ENCODE results near the gene WDR6. TPM values are rescaled to one million over a fixed set of nuclear protein-coding genes. Genes with fewer than 3 reads are reported as not detected.

Gene WDR6
- total RNA-seq, 1 donor from 2014 or later: 409 TPM

DNA sequence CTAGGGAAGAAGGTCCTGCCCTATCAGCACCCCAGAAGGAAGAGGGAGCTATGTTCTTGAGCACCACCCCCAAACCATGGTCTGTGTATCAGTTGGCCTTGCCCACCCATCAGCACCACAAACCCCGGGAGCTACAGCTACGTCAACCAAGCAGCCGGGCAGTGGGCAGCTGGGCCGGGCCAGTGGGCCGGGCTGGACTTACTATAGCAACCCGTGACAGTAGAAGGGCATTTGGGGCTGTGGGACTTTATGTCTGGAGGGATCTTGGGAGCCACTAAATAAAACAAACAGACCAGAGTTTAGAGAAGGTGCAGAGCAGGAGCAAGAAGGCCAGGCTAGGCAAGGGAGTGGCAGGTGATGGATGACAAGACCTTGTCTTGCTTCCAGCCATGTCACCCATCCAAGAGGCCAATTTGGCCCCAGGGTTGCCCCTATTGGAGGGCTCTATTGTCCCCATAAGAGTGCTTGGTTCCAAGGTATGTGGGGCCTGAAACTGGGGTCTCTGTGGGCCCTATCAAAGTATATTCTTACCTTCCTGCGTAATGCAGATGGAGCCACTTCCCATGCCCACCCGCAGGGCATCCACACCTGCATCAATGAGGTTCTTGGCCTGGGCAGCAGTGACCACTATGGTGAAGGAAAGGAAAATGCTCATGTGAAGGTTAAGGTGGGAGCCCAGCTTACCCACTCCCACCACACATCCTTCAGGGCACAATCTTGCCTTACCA, 18.8 kb downstream of the WDR6 start:
- no peak overlapping the region for H3K4me3 Mint-ChIP-seq
- no peaks in the 10 kb centered on the region for H3K9me3 Mint-ChIP-seq
- no peaks in the 10 kb centered on the region for H3K27me3 Mint-ChIP-seq (ENCODE audit: low read depth)
- H3K4me1 Mint-ChIP-seq: peaks cover 33% of the 10 kb centered on the region
- TF ChIP-seq, protein P1, sequence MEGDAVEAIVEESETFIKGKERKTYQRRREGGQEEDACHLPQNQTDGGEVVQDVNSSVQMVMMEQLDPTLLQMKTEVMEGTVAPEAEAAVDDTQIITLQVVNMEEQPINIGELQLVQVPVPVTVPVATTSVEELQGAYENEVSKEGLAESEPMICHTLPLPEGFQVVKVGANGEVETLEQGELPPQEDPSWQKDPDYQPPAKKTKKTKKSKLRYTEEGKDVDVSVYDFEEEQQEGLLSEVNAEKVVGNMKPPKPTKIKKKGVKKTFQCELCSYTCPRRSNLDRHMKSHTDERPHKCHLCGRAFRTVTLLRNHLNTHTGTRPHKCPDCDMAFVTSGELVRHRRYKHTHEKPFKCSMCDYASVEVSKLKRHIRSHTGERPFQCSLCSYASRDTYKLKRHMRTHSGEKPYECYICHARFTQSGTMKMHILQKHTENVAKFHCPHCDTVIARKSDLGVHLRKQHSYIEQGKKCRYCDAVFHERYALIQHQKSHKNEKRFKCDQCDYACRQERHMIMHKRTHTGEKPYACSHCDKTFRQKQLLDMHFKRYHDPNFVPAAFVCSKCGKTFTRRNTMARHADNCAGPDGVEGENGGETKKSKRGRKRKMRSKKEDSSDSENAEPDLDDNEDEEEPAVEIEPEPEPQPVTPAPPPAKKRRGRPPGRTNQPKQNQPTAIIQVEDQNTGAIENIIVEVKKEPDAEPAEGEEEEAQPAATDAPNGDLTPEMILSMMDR (IDR thresholded peaks at IDR 0.05; ENCODE audit: unreplicated experiment): no peak
- no peak for DNase-seq (ENCODE audit: low spot score in 2 of 2, unreplicated experiment in 2 of 2)
- no peak overlapping the region for H3K27ac Mint-ChIP-seq
- peaks cover 16% of the 10 kb centered on the region for H3K36me3 Mint-ChIP-seq

DNA sequence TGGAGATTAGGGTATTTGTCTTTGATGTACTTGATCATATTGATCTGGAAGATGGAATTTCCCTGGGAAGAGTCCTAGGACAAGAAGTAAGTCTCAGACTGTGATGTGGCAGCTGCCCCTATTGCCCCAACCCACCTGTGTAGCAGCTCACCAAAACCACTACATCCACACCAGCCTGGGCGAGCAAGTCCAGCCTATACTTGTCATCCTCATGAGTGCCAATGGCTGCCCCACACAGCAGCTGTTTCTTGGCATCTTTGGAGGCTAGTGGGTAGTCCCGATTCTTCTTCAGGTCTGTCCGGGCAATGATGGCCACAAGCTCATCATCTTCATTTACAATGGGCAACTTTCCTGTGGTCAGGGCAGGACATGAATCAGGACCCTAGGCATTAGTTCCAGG, 19.3 kb downstream of the WDR6 start:
- Mint-ChIP-seq H3K27ac (no peak overlapping the region), H3K27me3 (ENCODE audit: low read depth) (no peaks in the 10 kb centered on the region), H3K36me3 (peaks cover 16% of the 10 kb centered on the region), H3K4me1 (peaks cover 31% of the 10 kb centered on the region), H3K4me3 (no peak overlapping the region), H3K9me3 (no peaks in the 10 kb centered on the region)
- DNase-seq (ENCODE audit: low spot score in 2 of 2, unreplicated experiment in 2 of 2): no peak
- TF ChIP-seq, protein P1 (IDR thresholded peaks at IDR 0.05; ENCODE audit: unreplicated experiment): no peak

DNA sequence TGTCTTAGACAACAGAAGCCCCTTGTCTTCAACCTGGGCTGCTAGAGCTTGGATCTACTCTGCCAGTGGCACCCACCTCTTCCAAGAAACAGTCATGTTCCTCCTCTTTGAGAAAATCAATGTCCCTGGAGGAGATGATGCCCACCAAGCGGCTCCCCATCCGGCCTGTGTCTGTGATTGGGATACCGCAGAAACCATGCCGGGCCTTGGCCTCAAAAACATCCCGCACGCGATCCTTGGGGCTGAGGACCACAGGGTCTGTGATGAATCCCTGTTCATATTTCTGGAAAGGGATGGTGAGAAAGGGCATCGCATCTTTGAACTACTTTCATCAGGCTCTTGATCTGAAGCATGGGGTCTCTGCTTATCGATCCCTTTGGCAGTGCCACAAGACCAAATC, 20.4 kb downstream of the WDR6 start:
- no peaks in the 10 kb centered on the region for H3K27me3 Mint-ChIP-seq (ENCODE audit: low read depth)
- H3K27ac Mint-ChIP-seq: peak overlapping the region; percentile 21
- H3K4me3 Mint-ChIP-seq: peak overlapping the region; percentile 8
- no peak for DNase-seq (ENCODE audit: low spot score in 2 of 2, unreplicated experiment in 2 of 2)
- no peaks in the 10 kb centered on the region for H3K9me3 Mint-ChIP-seq
- H3K4me1 Mint-ChIP-seq: peaks cover 26% of the 10 kb centered on the region
- peaks cover 20% of the 10 kb centered on the region for H3K36me3 Mint-ChIP-seq
- TF ChIP-seq, protein P1 (IDR thresholded peaks at IDR 0.05; ENCODE audit: unreplicated experiment): no peak

DNA sequence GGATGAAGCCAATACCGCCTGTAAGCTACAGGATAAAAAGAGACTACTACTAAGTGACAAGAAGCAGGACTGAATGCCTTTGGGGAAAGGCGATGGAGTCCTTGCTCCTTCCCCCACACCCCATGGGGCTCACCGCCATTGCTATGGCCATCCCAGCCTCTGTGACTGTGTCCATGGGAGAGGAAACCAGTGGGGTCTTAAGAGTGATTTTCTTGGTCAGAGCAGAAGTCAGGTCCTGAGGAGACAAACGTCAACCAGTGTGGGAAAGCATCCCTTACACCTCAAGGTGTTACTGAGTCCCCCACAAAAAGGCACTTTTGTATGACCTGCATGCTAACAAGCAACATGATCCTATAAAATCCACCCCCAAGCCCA, 21.1 kb downstream of the WDR6 start:
- H3K4me1 Mint-ChIP-seq: peaks cover 20% of the 10 kb centered on the region
- DNase-seq (ENCODE audit: low spot score in 2 of 2, unreplicated experiment in 2 of 2): no peak
- H3K9me3 Mint-ChIP-seq: no peaks in the 10 kb centered on the region
- no peaks in the 10 kb centered on the region for H3K27me3 Mint-ChIP-seq (ENCODE audit: low read depth)
- peak overlapping the region; percentile 91 for H3K4me3 Mint-ChIP-seq
- TF ChIP-seq, protein P1 (IDR thresholded peaks at IDR 0.05; ENCODE audit: unreplicated experiment): no peak
- H3K27ac Mint-ChIP-seq: peak overlapping the region; percentile 97
- H3K36me3 Mint-ChIP-seq: peaks cover 20% of the 10 kb centered on the region

DNA sequence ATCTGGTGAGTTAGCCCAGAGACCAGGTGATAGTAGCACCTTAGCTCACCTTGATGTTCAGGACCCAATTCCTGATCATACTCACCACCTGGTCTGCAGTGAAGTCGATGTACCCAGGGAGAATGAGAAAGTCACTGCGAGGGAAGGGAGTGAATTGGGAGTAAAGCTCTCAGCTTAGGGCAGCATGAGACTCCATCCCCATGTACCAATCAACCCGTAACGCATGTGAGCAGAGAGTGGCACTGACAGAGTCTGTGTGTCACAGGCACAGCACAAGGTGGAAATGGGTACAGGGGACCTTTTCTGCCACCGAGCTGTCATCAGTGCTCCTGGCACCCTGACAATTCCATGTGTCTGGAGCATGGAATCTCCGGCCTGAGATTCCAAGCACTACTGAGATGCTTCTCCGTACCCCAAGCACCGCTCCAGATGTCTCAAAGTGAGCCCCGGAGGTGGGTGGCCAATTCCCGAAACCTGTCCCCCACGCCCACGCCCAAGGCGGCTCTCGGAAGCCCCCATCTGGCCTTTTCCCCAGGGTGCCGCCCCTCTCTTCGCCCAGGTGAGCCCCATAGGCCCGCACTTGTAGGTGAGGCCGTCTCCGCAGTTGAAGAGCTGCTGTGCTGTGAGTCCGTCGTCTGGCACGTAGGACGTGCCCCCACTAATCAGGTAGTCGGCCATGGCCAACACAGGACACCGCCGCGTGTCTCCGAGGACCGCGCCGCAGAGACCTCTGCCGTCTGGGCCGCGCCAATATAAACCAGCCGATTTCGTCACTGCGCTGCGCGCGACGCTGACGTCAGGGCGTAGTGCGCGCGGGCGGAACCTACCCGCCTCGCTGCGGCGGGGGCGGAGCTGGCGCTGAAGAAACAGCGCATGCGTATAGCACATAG, 21.7 kb downstream of the WDR6 start, which contains the start of gene IMPDH2:
TSS of gene IMPDH2 (minus strand) at position 726 of the 890 bp plus-strand sequence. CDS start at position 678, 48 bp downstream.
- peak within 1 kb of the TSS; percentile 97 for H3K27ac Mint-ChIP-seq
- peaks cover 19% of the 10 kb centered on the region for H3K4me1 Mint-ChIP-seq
- TF ChIP-seq, protein P1 (IDR thresholded peaks at IDR 0.05; ENCODE audit: unreplicated experiment): no peak
- peak within 1 kb of the TSS; percentile 91 for H3K4me3 Mint-ChIP-seq
- H3K27me3 Mint-ChIP-seq (ENCODE audit: low read depth): no peaks in the 10 kb centered on the region
- DNase-seq (ENCODE audit: low spot score in 2 of 2, unreplicated experiment in 2 of 2): peak; percentile 86 to 93
- no peaks in the 10 kb centered on the region for H3K9me3 Mint-ChIP-seq
- H3K36me3 Mint-ChIP-seq: peaks cover 19% of the 10 kb centered on the region
